CD4-positive, alpha-beta T cell (primary cell): ENCODE results near the gene PLCD3. TPM values are rescaled to one million over a fixed set of nuclear protein-coding genes. Genes with fewer than 3 reads are reported as not detected.

ENCODE experiments used
- ATAC-seq: fragments of 200-7000 bp; cut with Tn5 transposase; one replicate; pipeline ENCODE4 v1.10.0; 2022; ENCODE audit warnings: mild to moderate bottlenecking; ENCODE audit not compliant: poor library complexity
- CTCF ChIA-PET: fragments of 350-600 bp; sonication (Branson Sonifier 250); formaldehyde crosslinking; loops from one replicate; lab custom pipeline; 2021; ENCODE audit warnings: antibody characterized with exemption, inconsistent platforms; lab: Charles Lee
- POLR2A ChIA-PET: fragments of 350-600 bp; sonication (Branson Sonifier 250); formaldehyde crosslinking; loops from one replicate; lab custom pipeline; 2021; ENCODE audit warnings: antibody characterized with exemption, inconsistent platforms; lab: Charles Lee
- DNase-seq, 14 experiments: peaks; one replicate each; pipeline ENCODE4 v3.0.0-alpha.2; 2013 to 2020; ENCODE audit warnings: mixed read lengths in 2 of 14
- H3K27ac ChIP-seq, 2 donors: one replicate each; pipeline versions ENCODE4 v1.5.1 to v1.7.0; 2013; ENCODE audit warnings: low read length in 2 of 2, low read depth in 1 of 2, mild to moderate bottlenecking in 1 of 2
- H3K27me3 ChIP-seq, 2 experiments: 1 replicate in 1 of 2; 2 replicates in 1 of 2; pipeline versions ENCODE4 v1.6.1 to v1.7.0; 2013; ENCODE audit warnings: low read length in 2 of 2, control low read depth in 1 of 2, mild to moderate bottlenecking in 1 of 2, moderate library complexity in 1 of 2; ENCODE audit not compliant: insufficient read depth in 2 of 2, control insufficient read depth in 1 of 2
- H3K36me3 ChIP-seq: one replicate; pipeline ENCODE4 v1.6.1; 2013; ENCODE audit warnings: low read length, control low read depth; ENCODE audit not compliant: insufficient read depth
- H3K4me1 ChIP-seq: one replicate; pipeline ENCODE4 v1.6.1; 2013; ENCODE audit warnings: low read length, control low read depth; ENCODE audit not compliant: insufficient read depth
- H3K4me3 ChIP-seq: one replicate; pipeline ENCODE4 v1.5.1; 2013; ENCODE audit warnings: mild to moderate bottlenecking, low read length, moderate library complexity
- H3K9me3 ChIP-seq, 2 experiments: 1 replicate in 1 of 2; 2 replicates in 1 of 2; pipeline versions ENCODE4 v1.6.1 to v1.7.0; 2013; ENCODE audit warnings: low read length in 2 of 2, mild to moderate bottlenecking in 2 of 2, control low read depth in 1 of 2, moderate library complexity in 1 of 2; ENCODE audit not compliant: control insufficient read depth in 1 of 2, insufficient read depth in 1 of 2
- H3K27ac Mint-ChIP-seq: one replicate; pipeline ENCODE4 v1.8.0; 2020; ENCODE audit warnings: mixed read lengths
- H3K27me3 Mint-ChIP-seq: one replicate; pipeline ENCODE4 v1.8.0; 2021; ENCODE audit warnings: mixed read lengths
- H3K36me3 Mint-ChIP-seq: one replicate; pipeline ENCODE4 v1.8.0; 2021; ENCODE audit warnings: low read depth, mixed read lengths
- H3K4me1 Mint-ChIP-seq: one replicate; pipeline ENCODE4 v1.8.0; 2021; ENCODE audit warnings: low read depth, mixed read lengths
- H3K4me3 Mint-ChIP-seq: one replicate; pipeline ENCODE4 v1.8.0; 2020; ENCODE audit warnings: mild to moderate bottlenecking, mixed read lengths
- H3K9me3 Mint-ChIP-seq: one replicate; pipeline ENCODE4 v1.8.0; 2020; ENCODE audit warnings: mixed read lengths
- intact Hi-C, 2 experiments: fragments of 100-400 bp; cut with DNase I in 1 of 2; cut with micrococcal nuclease in 1 of 2; formaldehyde crosslinking; loops; one replicate each; pipeline versions ENCODE4 v1.15.1 to v1.9.0; 2023 to 2025; cut with DNase I, micrococcal nuclease
- total RNA-seq, 174 experiments: library from RNA in 2 of 174; stranded (reverse) in 2 of 174; gene quantifications; one replicate each; pipeline ENCODE4 v1.2.3 and lab custom pipeline; 2021 to 2026
- TF ChIP-seq, protein P1 (sequence below): fragments of 200-600 bp; IDR thresholded peaks from one replicate; pipeline ENCODE4 v1.8.0; 2022; ENCODE audit warnings: antibody characterized with exemption, mild to moderate bottlenecking

The PLCD3 gene
- total RNA-seq, 2 experiments from 2014 or later: 1.8 to 2.4 TPM

DNA sequence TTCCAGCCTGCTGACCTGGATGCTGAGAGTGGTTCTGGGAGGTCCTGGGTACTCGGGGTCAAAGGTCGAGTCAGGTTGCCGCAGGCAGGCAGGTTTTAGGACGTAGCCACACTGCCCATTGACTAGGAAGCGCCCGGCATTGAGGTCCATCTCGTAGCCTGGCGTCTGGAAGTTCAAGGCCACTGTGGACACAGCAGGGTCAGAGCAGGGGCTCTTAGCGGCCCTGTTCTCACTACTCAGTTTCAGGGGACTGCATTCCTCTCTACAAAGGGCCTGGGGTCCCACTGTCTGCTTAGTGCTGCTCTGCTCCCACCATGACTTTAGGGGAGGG lies 18.9 kb downstream of the PLCD3 start:
- POLR2A ChIA-PET: no interaction called here
- no peaks in the 10 kb centered on the region for H3K9me3 Mint-ChIP-seq
- Histone ChIP-seq H3K36me3 (peaks cover 4% of the 10 kb centered on the region), H3K4me1 (no peaks in the 10 kb centered on the region), H3K27me3 (no peaks in the 10 kb centered on the region), H3K27ac (no peak overlapping the region), H3K9me3 (no peaks in the 10 kb centered on the region), H3K4me3 (no peak overlapping the region)
- H3K4me1 Mint-ChIP-seq: no peaks in the 10 kb centered on the region
- no peak for DNase-seq
- intact Hi-C loops: no loop called here
- no peaks in the 10 kb centered on the region for H3K36me3 Mint-ChIP-seq
- H3K27ac Mint-ChIP-seq: no peak overlapping the region
- TF ChIP-seq, protein P1, sequence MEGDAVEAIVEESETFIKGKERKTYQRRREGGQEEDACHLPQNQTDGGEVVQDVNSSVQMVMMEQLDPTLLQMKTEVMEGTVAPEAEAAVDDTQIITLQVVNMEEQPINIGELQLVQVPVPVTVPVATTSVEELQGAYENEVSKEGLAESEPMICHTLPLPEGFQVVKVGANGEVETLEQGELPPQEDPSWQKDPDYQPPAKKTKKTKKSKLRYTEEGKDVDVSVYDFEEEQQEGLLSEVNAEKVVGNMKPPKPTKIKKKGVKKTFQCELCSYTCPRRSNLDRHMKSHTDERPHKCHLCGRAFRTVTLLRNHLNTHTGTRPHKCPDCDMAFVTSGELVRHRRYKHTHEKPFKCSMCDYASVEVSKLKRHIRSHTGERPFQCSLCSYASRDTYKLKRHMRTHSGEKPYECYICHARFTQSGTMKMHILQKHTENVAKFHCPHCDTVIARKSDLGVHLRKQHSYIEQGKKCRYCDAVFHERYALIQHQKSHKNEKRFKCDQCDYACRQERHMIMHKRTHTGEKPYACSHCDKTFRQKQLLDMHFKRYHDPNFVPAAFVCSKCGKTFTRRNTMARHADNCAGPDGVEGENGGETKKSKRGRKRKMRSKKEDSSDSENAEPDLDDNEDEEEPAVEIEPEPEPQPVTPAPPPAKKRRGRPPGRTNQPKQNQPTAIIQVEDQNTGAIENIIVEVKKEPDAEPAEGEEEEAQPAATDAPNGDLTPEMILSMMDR: no peak
- no peaks in the 10 kb centered on the region for H3K27me3 Mint-ChIP-seq
- CTCF ChIA-PET: no interaction called here
- no peak for ATAC-seq
- no peak overlapping the region for H3K4me3 Mint-ChIP-seq

DNA sequence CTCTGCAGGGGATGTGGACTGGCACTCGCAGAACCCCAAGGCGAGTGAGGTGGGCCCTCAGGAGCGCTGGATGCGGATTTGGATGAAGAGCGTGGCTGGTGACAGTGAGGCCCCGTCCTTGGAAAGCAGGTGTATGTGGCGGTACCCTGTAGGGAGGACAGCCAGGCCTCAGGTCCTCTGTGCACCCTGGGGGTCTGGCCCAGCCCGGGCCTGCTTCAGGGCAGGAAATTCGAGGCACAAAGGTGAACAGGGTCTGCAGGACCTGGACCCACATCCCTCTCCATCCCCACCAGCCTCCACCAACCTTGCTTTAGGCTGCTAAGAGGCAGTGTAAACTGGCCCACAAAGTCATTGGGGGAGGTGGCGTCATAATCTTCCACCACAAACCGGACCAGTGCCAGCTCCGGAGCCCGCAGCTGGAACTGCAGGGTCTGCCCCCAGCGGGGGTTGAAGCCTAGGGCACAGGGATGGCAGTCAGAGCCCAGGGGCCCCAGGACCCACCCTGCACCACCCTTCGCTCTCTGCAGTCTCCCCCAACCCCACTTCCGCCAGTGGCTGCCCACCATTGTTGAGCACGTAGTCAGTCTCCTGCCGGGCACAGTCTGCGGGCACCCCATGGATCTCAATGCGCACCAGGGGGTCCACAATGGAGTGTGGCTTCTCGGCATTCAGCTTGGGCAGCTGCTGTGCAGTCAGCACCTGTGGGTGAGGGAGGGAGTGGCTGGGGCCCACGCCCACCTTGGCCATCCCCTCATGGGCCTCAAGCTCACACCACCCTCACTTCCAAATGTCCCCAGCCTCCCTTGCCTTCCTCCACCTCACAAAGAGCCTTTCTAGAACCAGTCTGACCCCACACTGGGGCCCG lies 19.5 kb downstream of the PLCD3 start:
- Mint-ChIP-seq H3K27me3 (no peaks in the 10 kb centered on the region), H3K4me3 (no peak overlapping the region), H3K36me3 (peaks cover 6% of the 10 kb centered on the region), H3K4me1 (no peaks in the 10 kb centered on the region), H3K27ac (no peak overlapping the region), H3K9me3 (no peaks in the 10 kb centered on the region)
- Histone ChIP-seq H3K27ac (no peak overlapping the region), H3K36me3 (peaks cover 6% of the 10 kb centered on the region), H3K4me1 (no peaks in the 10 kb centered on the region), H3K4me3 (no peak overlapping the region), H3K27me3 (no peaks in the 10 kb centered on the region), H3K9me3 (no peaks in the 10 kb centered on the region)
- intact Hi-C loops: no loop called here
- no peak for ATAC-seq
- no peak for DNase-seq
- CTCF ChIA-PET: interaction anchor here (1.3 kb wide), 1 partner anchor 14 kb away, joined by 4 read pairs; no protein-coding TSS in a partner anchor
- TF ChIP-seq, protein P1: no peak
- POLR2A ChIA-PET: no interaction called here

DNA sequence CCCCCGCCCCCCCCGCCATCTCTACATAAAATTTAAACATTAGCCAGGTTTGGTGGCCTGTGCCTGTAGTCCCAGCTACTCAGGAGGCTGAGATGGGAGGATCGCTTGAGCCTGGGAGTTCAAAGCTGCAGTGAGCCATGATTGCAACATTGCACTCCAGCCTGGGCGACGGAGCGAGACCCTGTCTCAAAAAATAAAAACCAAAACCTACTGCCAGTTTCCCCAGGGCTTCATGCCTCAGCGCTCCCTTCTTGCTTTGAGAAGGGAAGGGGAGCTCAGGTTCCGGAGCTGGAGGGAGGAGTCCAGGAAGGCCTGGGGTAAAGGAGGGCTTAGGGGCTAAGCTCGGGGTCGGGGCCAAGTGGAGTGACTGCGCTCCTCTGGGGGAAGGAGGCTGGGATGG lies 20.5 kb downstream of the PLCD3 start:
- Histone ChIP-seq H3K36me3 (peaks cover 15% of the 10 kb centered on the region), H3K27ac (no peak overlapping the region), H3K4me3 (no peak overlapping the region), H3K27me3 (no peaks in the 10 kb centered on the region), H3K4me1 (no peaks in the 10 kb centered on the region), H3K9me3 (no peaks in the 10 kb centered on the region)
- TF ChIP-seq, protein P1: no peak
- DNase-seq: no peak
- ATAC-seq: no peak
- Mint-ChIP-seq H3K36me3 (peaks cover 7% of the 10 kb centered on the region), H3K27me3 (no peaks in the 10 kb centered on the region), H3K9me3 (no peaks in the 10 kb centered on the region), H3K27ac (no peak overlapping the region), H3K4me1 (no peaks in the 10 kb centered on the region), H3K4me3 (no peak overlapping the region)
- ChIA-PET POLR2A (no interaction called here), CTCF (interaction anchor here (1.3 kb wide), 1 partner anchor 13 kb away, joined by 4 read pairs; no protein-coding TSS in a partner anchor)
- intact Hi-C loops: no loop called here
